AG09309 (cell line): ENCODE results near the gene SPSB3.

ENCODE experiments used
- DNase-seq: peaks from one replicate; pipeline ENCODE4 v3.0.0-alpha.2; 2010; ENCODE audit warnings: low read depth
- H3K4me3 ChIP-seq: 2 replicates; pipeline ENCODE4 v1.5.1; 2011; ENCODE audit warnings: mild to moderate bottlenecking, low read depth, low read length, moderate library complexity; ENCODE audit not compliant: control insufficient read depth
- TF ChIP-seq, protein P1 (sequence below): IDR thresholded peaks from 2 replicates; pipeline ENCODE4 v1.5.1; 2011; ENCODE audit warnings: mild to moderate bottlenecking, low read depth, low read length, inconsistent platforms; ENCODE audit not compliant: insufficient read depth, control insufficient read depth; ENCODE audit errors: missing control alignments

The SPSB3 gene

DNA sequence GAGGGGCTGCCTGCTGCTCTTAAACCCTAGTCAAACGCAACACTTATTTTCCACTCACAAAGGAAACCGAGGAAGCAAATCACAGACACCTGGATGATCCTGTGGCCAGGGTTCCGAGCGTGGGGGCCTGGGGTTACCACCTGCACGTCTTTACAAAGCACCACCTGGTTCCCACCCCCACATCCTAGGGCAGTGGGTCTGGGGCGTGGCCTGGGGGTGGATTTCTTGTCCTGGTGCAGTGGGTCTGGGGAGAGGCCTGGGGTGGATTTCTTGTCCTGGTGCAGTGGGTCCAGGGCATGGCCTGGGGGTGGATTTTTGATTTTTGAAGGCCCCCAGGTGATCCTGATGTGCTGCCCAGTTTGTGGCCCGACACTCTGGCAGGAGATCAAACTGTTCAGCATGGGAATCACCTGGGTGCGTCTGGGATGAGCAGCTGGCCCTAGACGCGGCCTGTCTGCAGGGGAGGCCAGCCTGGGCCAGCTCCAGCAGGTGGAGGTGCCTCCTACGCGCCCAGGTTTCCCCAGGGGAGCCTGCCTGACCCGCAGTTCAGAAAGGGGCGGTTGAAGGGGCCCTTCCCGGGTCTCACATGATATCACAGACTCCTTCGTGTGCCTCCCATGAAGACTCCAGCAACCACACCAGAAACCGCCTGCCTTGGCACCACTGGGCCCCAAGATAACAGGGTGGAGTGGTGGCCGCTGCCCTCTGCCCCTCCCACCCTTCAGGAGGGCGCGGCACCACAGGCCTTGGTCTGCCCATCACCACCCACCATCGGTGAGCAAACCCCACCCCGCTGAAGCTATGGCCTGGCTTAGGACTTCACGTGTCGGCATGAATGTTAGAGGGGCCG, 38.0 kb upstream of the SPSB3 start:
- no peak for DNase-seq
- H3K4me3 ChIP-seq = no peak overlapping the region
- TF ChIP-seq, protein P1, sequence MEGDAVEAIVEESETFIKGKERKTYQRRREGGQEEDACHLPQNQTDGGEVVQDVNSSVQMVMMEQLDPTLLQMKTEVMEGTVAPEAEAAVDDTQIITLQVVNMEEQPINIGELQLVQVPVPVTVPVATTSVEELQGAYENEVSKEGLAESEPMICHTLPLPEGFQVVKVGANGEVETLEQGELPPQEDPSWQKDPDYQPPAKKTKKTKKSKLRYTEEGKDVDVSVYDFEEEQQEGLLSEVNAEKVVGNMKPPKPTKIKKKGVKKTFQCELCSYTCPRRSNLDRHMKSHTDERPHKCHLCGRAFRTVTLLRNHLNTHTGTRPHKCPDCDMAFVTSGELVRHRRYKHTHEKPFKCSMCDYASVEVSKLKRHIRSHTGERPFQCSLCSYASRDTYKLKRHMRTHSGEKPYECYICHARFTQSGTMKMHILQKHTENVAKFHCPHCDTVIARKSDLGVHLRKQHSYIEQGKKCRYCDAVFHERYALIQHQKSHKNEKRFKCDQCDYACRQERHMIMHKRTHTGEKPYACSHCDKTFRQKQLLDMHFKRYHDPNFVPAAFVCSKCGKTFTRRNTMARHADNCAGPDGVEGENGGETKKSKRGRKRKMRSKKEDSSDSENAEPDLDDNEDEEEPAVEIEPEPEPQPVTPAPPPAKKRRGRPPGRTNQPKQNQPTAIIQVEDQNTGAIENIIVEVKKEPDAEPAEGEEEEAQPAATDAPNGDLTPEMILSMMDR = no peak

DNA sequence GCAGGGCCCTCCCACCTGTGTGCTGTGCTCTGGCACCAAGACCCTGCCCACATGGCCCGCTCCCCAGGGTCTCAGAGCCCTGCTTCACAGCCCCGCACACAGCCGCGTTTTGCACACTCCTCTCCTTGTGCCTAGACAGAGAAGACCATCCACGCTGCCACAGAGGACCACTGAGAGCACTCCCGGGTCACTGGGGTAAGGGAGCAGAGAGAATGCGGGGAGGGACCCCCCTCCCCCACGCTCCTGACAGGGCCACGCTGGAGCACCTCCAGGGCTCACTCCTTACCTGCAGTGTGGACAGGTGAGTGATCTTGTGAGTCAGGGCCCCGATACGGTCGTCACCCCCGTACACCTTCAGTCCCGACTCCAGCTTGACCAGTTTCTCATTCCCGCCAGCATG, 37.2 kb upstream of the SPSB3 start:
- TF ChIP-seq, protein P1 = no peak
- DNase-seq = no peak
- H3K4me3 ChIP-seq = no peak overlapping the region

DNA sequence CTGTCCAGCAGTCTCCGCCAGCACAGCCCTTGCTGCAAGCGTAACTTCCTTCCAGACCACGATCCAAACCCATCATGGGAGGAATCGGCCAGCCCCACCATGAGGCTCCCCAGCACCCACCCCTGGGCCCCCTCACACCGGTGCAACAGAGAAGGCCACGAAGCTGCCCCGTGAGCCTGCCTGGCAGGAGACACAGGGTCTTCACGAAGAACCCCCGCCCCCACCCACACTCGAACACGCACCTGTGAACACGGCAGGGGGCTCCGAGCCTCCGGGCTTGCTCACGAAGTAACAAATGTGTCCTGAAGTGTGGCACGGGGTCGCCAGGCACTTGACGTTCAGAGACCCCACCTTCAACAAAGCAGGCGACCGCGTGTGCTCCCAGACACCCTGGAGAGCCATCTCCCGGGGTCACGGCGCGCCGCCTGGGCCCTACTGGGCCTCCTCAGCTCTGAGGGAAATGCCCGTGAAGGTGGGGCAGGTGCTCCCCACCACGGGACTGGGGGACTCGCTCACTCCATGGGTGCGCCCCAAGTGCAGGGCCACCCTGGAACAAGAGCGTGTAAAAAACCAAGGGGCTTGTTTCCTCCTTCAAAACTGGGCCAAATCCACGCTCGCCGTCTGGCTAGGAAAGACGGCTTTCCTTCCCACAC, 36.6 kb upstream of the SPSB3 start:
- TF ChIP-seq, protein P1 = no peak
- H3K4me3 ChIP-seq = no peak overlapping the region
- DNase-seq = no peak

DNA sequence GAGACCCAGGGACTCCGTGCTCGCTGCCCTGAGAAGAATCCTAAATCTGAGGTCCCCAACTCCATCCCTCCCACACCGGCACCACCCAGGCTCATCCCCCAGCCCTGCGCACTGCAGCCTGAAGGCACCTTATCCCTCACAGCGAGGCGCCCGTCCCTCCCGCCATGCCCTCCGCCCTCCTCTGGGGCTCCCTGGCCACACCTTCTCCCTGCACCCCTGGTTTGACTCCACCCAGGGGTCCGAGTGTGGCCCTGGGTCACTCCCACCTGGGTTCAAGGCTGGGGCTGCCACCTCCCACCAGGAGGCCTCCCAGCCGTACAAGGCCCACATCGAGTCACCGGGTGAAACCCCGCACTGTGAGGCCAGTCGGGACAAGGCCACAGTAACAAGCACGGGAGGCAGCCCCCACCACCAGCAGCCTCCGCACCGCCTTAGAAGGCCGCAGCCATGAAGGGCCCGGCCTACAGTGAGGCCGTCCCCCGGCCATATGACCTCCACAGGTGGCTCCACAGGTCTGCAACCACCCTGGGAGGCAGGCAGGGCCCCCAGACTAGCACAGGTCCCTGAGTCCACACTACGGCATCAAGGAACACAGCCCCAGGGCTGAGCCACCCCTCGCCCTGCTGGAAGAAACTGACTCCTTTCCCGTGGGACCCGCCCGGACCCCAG, 36.0 kb upstream of the SPSB3 start:
- DNase-seq = no peak
- TF ChIP-seq, protein P1 = no peak
- no peak overlapping the region for H3K4me3 ChIP-seq

DNA sequence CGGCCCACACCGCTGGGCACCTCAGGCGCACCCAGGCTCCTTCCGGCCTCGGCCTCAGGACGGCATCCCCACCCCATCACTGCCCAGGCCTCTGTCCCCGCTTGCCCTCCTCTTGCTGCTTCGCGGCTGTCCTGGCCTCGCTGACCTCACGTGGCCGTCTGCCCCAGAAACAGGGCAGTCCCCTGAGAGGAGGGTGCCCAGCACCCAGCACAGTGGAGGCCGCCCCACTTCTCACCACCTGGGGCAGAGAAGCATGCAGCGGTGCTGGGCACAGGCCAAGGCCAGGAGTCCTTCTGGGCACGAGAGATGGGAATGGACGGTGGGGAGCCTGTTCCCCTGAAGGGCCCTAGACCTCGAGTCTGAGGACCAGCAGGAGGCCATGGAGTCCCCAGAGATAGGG, 35.3 kb upstream of the SPSB3 start:
- TF ChIP-seq, protein P1 = no peak
- H3K4me3 ChIP-seq = no peak overlapping the region
- no peak for DNase-seq

DNA sequence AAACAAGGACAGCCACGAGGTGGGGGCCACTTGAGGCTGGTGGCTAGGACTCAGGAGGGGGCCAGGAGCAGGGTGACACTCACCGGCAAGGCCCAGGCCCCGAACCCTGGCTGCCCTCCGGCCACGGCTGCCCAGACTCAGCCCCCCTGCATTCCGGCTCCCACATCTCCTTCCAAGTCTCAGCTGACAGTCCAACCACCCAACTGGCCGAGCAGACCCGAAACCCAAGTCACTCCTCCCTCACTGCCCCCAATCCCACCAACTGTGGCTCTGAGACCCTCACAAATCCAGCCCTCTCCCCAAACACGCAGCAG, 34.9 kb upstream of the SPSB3 start:
- no peak overlapping the region for H3K4me3 ChIP-seq
- DNase-seq = no peak
- TF ChIP-seq, protein P1 = no peak
